Stimulated activated CD8-positive, alpha-beta memory T cell treated with anti-CD3 and anti-CD28 coated beads, Interleukin-12 subunit alpha, Interleukin-12 subunit beta, amount 100 ng/mL, for 1 hour (primary cell): Measurements from ENCODE around the gene SIRPD.
"Not testable (repeated sequence)": the region's sequence is repeated elsewhere in the genome, so short reads cannot be mapped to it uniquely, and the experiment has no call there.

Experiments
- DNase-seq: peaks from one replicate; pipeline ENCODE4 v3.0.0-alpha.2; 2020; ENCODE audit warnings: low read depth

SIRPD gene

DNA sequence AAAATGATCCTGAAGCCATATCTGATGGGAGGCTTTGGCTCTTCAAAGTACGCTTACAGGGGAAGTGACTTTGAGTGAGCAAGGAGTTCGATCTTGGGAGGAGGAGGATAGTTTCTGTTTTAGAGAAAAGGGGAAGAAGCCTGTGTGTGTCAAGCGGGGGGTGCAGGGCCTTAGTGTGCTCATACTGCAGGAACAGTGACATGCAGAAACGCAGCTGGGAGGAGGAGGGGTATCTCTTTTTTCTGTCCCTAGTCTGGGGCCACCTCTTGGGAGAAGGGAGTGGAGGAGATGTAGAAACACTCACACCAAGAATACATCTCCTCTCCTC lies 19.8 kb downstream of the SIRPD start:
- no peak for DNase-seq

DNA sequence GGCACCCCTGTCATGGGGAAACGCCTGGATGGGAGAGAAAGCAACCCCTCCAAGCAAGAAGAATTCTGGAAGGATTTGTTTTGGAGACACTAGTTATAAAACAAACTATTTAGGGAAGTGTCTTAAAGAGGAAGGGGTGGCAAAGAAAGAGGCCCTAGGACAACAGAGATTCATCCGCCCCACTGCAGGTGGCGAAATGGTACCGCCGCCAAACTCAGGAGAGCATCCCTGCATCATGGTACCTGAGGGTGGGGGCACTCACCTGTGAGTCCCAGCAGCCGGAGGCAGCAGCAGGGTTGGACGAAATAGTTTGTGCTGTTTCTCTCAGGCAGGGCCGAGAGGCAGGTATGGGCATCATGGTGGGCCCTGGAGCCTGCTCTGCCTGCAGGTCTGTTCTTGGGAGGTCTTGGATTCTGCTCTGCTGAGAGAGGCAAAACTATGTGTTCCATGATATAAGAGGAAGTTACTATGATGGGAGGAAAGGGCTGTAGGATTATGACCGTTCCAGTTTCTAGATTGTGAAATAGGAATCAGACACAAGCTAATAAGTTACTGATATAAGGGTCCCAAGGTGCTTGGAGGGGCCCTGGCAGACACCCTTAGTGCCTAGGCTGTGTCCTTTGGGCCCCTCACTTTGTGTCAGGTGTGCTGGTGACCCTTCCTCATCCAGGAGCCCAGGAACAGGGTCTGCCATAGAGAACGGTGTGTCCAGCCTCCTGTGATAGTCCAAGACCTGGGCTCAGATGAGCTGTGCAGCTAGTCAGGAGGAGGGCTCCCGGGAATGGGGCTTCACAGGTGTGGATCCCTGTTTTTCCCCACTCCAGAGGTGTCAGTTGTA lies 20.4 kb downstream of the SIRPD start:
- no peak for DNase-seq

DNA sequence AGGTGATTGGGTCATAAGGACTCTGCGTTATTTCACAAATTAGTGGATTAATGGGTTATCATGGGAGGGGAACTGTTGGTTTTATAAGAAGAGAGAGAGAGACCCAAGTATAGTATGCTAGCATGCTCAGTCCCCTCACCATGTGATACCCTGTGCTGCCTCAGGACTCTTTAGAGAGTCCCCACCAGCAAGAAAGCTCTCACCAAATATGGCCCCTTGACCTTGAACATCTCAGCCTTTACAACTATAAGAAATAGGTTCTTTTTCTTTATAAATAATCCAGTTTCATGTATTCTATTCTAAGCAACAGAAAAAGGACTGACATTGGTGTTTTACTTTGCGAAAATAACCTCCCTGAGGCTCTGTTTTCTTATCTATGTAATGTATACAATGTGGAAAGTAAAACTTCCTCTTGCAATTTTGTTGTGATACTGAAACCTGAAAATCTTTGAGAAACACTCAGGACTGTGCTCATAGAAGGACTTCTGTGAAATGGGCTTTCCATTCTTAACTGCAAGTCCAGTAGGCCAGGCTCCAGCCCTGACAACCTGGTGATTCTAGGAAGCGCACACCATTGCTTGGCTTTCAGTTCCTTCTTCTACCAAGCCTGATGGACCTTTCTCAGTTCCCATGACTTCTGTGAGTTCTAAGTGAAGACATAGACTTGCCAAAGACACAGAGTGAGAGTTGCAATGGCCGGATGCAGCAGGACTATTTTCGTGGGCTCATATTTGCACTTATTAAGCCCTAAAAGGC lies 21.9 kb downstream of the SIRPD start:
- no peak for DNase-seq

DNA sequence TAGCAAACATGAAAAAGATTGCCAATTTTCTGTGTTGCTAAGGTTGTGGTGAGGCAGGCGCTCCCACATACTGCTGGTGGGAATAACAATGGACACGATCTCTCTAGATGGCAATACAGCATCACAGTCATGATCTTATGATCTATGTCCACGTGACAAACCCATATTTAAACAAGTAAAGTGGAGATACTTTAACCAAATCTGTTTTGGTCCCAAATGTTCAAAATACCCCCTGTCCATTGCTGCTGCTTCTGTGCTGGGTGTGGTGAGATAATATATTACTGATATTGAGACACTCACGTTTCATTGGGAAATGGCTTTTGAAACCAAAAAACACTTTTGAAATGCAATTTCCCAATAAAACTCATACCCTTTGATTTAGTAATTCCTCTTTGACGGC lies 23.0 kb downstream of the SIRPD start:
- DNase-seq, result no peak

DNA sequence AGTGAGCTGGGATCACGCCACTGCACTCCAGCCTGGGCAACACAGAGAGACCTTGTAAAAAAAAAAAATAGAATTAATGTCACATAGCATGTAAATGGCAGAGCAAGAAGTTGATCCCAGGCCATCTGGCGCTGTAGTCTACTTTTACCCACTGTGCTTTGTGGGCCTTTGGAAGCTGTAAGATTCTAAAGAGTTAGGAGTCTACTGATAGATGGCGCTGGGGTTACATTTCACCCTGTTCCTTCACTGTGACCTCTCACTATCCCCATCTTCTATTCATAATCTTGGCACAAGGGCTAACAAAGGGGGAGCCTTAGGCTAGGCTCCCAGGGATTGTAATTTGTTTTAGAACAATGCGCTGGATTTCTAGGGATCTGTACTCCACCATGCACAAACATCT lies 24.4 kb downstream of the SIRPD start:
- DNase-seq, result no peak

DNA sequence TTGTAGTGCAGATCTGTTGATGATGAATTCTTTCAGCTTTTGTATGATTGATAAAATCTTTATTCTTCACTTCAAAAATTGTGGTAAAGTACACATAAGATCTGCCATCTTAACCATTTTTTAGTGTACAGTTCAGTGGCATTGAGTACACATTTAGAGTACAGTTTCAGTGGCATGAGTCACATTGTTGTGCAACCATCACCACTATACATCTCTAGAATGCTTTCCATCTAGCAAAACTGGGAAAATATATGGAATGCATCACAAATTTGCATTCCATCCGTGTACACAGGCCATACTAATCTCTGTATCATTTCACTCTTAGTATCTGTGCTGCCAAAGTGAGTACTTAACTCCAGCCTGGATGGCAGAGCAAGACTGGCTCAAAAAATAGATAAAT lies 28.7 kb downstream of the SIRPD start:
- DNase-seq, result no peak

- no peak for DNase-seq
Measured at GRCh38 chr20:1527923-1528322, 29.6 kb downstream of the SIRPD start.

- DNase-seq, result no peak
Measured at GRCh38 chr20:1526896-1527295, 30.6 kb downstream of the SIRPD start.

- no peak for DNase-seq
Measured at GRCh38 chr20:1526310-1526709, 31.2 kb downstream of the SIRPD start.

- DNase-seq, result no peak
Measured at GRCh38 chr20:1524004-1524403, 33.5 kb downstream of the SIRPD start.

GRCh38 chr20:1517010-1517409 lies 40.5 kb downstream of the SIRPD start:
- DNase-seq, result no peak

DNA sequence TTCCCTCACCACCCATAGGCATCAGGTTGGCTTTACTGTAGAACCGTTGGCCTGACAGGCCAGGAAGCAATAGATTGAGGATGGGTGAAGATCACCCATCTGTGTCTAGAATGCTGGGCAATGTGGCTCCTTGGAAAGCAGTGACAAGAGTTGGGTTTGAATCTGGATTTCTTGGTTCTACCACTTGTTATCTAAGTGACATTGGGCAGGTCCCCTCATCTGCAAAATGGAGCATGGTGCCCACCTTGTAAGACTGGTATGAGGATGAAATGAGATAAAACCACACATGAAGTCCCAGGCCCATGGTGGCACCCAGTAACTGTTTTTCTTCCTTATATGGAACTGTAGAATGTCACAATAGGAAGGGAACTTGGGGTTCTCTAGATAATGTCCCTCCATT lies 43.7 kb downstream of the SIRPD start:
- no peak for DNase-seq

DNA sequence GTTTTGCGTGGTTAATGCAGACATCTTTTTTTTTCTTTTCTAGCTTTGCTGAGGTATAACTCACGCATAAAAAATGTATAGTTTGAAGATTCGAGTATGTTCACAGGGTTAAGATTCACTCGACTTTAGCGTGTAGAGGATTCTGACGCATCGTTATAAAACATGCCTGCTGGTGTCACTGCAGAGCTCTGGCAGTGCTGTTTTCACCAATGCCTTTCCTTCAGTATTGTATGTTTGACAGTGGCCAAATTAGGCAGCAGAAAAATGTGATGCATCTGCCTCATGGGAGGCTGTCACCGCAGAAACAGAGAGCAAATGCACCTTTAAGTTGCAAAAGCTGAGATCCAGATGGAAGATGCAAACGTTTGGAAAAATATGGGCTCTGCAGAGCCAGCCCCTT lies 48.3 kb downstream of the SIRPD start:
- DNase-seq, result peak; percentile 4

DNA sequence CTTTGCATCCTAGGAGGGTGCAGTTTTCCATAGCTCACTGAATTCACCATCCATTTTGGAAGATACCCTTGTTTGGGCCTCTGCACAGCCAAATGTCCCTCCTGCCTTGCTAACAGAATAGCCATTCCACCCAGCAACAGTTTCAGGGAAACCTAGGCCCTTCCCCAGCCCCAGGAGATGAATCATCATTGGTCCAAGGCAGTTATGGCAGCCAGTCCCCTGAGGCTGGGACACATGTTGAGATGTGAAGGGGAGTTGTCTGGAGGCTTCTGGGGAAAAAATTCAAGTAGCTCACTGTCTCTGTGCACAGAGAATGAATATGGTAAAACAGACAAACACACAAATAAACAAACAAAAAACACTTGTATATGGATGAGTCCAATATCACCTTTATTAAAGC lies 48.9 kb downstream of the SIRPD start:
- no peak for DNase-seq

DNA sequence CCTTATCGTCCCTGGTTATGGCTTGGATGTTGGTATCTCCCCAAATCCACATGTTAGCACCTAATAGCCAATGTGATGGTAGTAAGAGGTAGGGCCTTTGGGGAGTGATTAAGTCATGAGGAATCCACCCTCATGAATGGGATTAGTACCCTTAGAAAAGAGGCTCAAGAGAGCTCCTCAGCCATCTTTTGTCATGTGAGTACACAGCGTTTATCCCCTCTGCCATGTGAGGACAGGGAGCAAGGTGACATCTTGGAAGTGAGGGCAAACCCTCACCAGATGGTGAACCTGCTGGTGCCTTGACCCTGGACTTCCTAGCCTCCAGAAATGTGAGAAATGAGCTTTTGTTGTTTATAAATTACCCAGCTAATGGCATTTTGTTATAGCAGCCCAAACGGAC lies 50.2 kb downstream of the SIRPD start:
- DNase-seq, result no peak

GRCh38 chr20:1505871-1506270 lies 51.6 kb downstream of the SIRPD start:
- DNase-seq, result no peak

DNA sequence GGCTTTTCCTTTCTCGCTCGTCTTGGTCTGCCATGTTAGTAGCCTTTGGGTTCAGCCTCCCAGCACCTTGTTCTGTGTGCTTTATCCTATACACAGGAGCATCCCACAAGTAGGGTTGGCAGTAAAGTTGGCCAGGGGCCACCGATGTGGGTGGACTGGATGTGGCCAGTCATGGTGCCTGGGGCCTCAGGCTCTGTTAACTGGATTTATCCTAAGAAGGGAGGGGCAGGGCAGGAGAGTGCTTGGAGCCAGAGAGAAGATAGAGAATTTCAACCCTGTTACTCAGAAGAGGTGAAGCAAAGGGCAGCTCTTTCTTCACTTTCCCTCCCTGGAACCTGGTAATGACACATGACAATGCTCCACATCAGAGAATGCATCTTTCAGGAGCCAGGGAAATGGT lies 52.1 kb downstream of the SIRPD start:
- DNase-seq, result no peak

- peak; percentile 55 for DNase-seq
Measured at GRCh38 chr20:1503564-1504227, 53.8 kb downstream of the SIRPD start.

DNA sequence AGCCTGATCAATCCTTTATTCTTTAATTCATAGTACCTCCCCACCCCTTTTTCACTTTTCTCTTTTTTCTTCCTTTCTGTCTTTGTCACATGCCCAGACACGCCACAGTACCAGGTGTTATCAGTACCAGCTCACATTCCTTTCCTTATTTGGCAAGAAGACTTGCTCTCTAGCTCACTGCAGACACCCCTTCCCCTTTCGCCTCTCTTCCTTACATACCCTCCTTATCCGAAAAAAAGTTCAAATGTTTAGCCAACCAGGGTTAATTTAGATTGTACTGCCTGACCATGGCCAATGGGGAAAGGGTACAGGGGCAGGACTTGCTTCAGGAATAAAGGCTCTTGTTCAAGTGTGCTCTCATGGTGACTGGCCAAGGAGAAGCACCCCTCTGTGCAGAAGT lies 57.0 kb downstream of the SIRPD start:
- DNase-seq, result no peak

DNA sequence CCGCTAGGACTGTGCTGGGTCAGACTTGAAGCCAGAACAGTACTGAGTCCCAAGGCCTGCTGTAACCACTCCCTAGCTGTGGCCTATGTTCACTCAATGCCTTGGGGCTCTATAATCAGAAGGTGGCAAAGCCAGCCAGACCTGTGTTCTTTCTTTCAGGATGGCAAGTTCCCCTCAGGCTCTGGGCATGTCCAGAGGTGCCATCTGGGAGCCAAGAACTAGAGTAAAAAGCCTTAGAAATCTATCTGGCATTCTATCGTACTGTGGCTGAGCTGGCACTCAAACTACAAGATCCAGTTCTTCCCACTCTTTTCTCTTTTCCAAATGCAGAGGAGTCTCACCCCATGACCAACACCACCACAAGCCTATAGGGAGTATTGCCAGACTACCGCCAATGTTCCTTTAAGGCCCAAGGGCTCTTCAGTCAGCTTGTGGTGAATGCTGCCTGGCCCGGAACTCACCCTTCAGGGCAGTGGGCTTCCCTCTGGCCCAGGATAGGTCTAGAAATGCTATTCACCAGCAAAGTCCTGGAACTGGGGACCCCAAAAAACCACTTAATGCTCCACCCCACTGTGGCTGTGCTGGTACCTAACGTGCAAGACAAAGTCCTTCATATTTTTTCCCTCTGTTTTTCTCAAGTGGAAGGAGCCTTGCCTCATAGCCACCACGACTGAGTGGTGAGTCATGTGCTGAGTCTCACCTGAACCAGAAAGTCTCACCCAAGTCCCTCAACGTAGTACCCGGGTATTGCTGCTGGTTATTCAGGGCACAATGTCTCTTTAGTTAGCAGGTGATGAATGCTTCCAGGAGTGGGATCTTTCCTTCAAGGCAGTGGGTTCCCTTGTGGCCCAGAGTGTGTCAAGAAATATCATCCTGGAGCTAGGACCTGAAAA lies 57.7 kb downstream of the SIRPD start:
- no peak for DNase-seq

DNA sequence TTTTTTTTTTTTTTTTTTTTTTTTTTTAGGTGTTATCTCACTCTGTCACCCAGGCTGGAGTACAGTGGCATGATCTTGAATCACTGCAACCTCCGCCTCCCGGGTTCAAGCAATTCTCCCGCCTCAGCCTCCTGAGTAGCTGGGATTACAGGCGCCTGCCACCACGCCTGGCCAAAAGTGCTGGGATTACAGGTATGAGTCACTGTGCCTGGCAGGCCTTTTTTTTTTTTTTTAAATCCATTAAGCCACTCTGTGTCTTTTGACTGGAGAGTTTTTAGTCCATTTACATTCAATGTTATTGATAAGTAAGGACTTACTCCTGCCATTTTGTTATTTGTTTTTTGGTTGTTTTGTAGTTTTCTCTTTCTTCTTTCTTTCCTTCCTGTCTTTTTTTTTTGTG lies 60.1 kb downstream of the SIRPD start:
- DNase-seq, result not testable (repeated sequence)

- DNase-seq, result no peak
Measured at GRCh38 chr20:1496930-1497329, 60.6 kb downstream of the SIRPD start.
